K562 (cell line): Measurements from ENCODE around the gene LAT.

Source experiments
- CTCF ChIP-seq, 3 experiments: IDR thresholded peaks in 2 of 3; conservative IDR thresholded peaks in 1 of 3; 2 replicates each; pipeline ENCODE4 v1.5.1; 2011 to 2012; ENCODE audit warnings: low read length in 3 of 3, mild to moderate bottlenecking in 3 of 3, control low read depth in 2 of 3, improper control_type of control experiment in 1 of 3, inconsistent platforms in 1 of 3, low read depth in 1 of 3, mixed read lengths in 1 of 3, moderate library complexity in 1 of 3; ENCODE audit not compliant: insufficient read depth in 2 of 3
- MCM3 ChIP-seq: fragments of 450-650 bp; IDR thresholded peaks from 2 replicates; pipeline ENCODE4 v1.6.1; 2016
- MTA3 ChIP-seq: fragments of 450-650 bp; formaldehyde crosslinking; IDR thresholded peaks from 2 replicates; pipeline ENCODE4 v1.6.1; 2017; ENCODE audit warnings: mild to moderate bottlenecking, borderline replicate concordance
- NBN ChIP-seq: fragments of 450-650 bp; IDR thresholded peaks from 2 replicates; pipeline ENCODE4 v1.6.1; 2016; ENCODE audit warnings: low read depth, mild to moderate bottlenecking
- NONO ChIP-seq, 2 experiments: fragments of 200-400 bp in 1 of 2; fragments of 450-650 bp in 1 of 2; formaldehyde crosslinking in 1 of 2; IDR thresholded peaks; 2 replicates each; pipeline ENCODE4 v1.6.1; 2017; ENCODE audit warnings: low read depth in 2 of 2, mild to moderate bottlenecking in 2 of 2, moderate library complexity in 2 of 2, low read length in 1 of 2
- NR2C1 ChIP-seq, 2 experiments: fragments of 450-650 bp; IDR thresholded peaks; 2 replicates each; pipeline ENCODE4 v1.6.1; 2017; ENCODE audit warnings: mild to moderate bottlenecking in 2 of 2, antibody characterized with exemption in 1 of 2, inconsistent platforms in 1 of 2, missing compliant biosample characterization in 1 of 2, missing genetic modification characterization in 1 of 2
- NRF1 ChIP-seq, 2 experiments: fragments of 450-650 bp; IDR thresholded peaks in 1 of 2; conservative IDR thresholded peaks in 1 of 2; 2 replicates each; pipeline ENCODE4 v1.6.1; 2014; ENCODE audit warnings: mild to moderate bottlenecking in 2 of 2
- PREB ChIP-seq: sonication (generic); formaldehyde crosslinking; IDR thresholded peaks from 2 replicates; pipeline ENCODE4 v1.8.1; 2023; ENCODE audit warnings: mild to moderate bottlenecking, missing genetic modification reagents
- RUNX1 ChIP-seq: sonication (generic); IDR thresholded peaks from 2 replicates; pipeline ENCODE4 v1.6.1; 2016; ENCODE audit warnings: antibody characterized with exemption, low read depth
- SIX5 ChIP-seq, 2 experiments: IDR thresholded peaks; 2 replicates each; pipeline ENCODE4 v1.6.1; 2011; ENCODE audit warnings: low read length in 2 of 2, borderline replicate concordance in 1 of 2, low read depth in 1 of 2, mild to moderate bottlenecking in 1 of 2, moderate library complexity in 1 of 2; ENCODE audit not compliant: insufficient read depth in 1 of 2
- SMARCC2 ChIP-seq: fragments of 450-650 bp; IDR thresholded peaks from 2 replicates; pipeline ENCODE4 v1.6.1; 2017; ENCODE audit warnings: antibody characterized with exemption, moderate library complexity, mild to moderate bottlenecking, low read depth
- ZNF24 ChIP-seq: fragments of 450-650 bp; IDR thresholded peaks from 2 replicates; pipeline ENCODE4 v1.6.1; 2016
- ZNF324 ChIP-seq: fragments of 250-450 bp; sonication (Bioruptor Pico); IDR thresholded peaks from 2 replicates; pipeline ENCODE4 v1.4.0; 2020; ENCODE audit warnings: mild to moderate bottlenecking

- TF ChIP-seq SIX5 (IDR thresholded peaks at IDR 0.05; ENCODE audit: borderline replicate concordance in 1 of 2, insufficient read depth in 1 of 2, low read depth in 1 of 2, low read length in 2 of 2) (no peak), PREB (no peak), CTCF (IDR thresholded peaks at IDR 0.05 in 2 of 3, conservative IDR thresholded peaks at IDR 0.05 in 1 of 3; ENCODE audit: insufficient read depth in 2 of 3, low read depth in 1 of 3, low read length in 3 of 3) (peak in 1 of 3 experiments; percentile 5; a peak in 1 of 6 replicates), ZNF324 (CRISPR knock-in tag) (no peak), ZNF24 (no peak), MCM3 (no peak), NONO (IDR thresholded peaks at IDR 0.05; ENCODE audit: low read depth in 2 of 2, low read length in 1 of 2) (no peak), NR2C1 (IDR thresholded peaks at IDR 0.05) (0 out of 2 replicates have a peak, but pooled peaks have one; percentile 20), NR2C1 (tag; IDR thresholded peaks at IDR 0.05) (no peak), SMARCC2 (no peak), NBN (no peak), MTA3 (no peak), RUNX1 (no peak), NRF1 (conservative IDR thresholded peaks at IDR 0.05 in 1 of 2, IDR thresholded peaks at IDR 0.05 in 1 of 2) (peak; percentile 73 to 76)
Measured at GRCh38 chr16:28935924-28936783, 48.7 kb upstream of the LAT start.
